Stimulated activated naive CD8-positive, alpha-beta T cell treated with anti-CD3 and anti-CD28 coated beads, Interleukin-15, Interleukin-2, amounts not matched to agents 100 ng/mL and 50 ng/mL, for 24 hours (primary cell): Measurements from ENCODE around the gene HGF.

ENCODE experiments used
- H3K27ac Mint-ChIP-seq: one replicate; pipeline ENCODE4 v1.8.0; 2021; ENCODE audit warnings: mild to moderate bottlenecking, mixed read lengths
- H3K27me3 Mint-ChIP-seq: one replicate; pipeline ENCODE4 v1.8.0; 2021; ENCODE audit warnings: mixed read lengths
- H3K36me3 Mint-ChIP-seq: one replicate; pipeline ENCODE4 v1.8.0; 2021; ENCODE audit warnings: low read depth, mixed read lengths
- H3K4me1 Mint-ChIP-seq: one replicate; pipeline ENCODE4 v1.8.0; 2021; ENCODE audit warnings: low read depth, mixed read lengths
- H3K4me3 Mint-ChIP-seq: one replicate; pipeline ENCODE4 v1.8.0; 2021; ENCODE audit warnings: mild to moderate bottlenecking, mixed read lengths
- H3K9me3 Mint-ChIP-seq: one replicate; pipeline ENCODE4 v1.8.0; 2021; ENCODE audit warnings: mixed read lengths

The HGF gene

GRCh38 chr7:81664304-81664703 lies 105.5 kb downstream of the HGF start:
- no peaks in the 10 kb centered on the region for H3K27me3 Mint-ChIP-seq
- no peaks in the 10 kb centered on the region for H3K4me1 Mint-ChIP-seq
- no peaks in the 10 kb centered on the region for H3K36me3 Mint-ChIP-seq
- H3K27ac Mint-ChIP-seq: no peak overlapping the region
- no peak overlapping the region for H3K4me3 Mint-ChIP-seq
- peaks cover 6% of the 10 kb centered on the region for H3K9me3 Mint-ChIP-seq

DNA sequence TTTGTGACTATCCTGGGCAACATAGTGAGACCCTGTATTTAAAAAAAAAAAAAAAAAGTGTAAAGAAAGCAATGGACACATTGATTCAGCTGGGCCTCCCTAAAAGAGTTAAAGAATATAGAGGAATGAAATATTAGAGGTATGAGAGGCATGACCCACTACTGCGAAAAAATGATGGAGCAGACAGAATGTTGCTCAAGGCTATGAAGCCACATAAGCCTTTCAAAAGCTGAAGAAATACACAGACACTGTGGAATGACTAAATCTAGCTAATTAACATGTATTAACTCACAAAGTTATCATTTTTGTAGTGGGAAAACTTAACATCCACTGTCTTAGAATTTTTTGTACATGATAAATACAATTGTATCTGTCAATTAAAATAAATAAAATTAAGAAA lies 107.3 kb downstream of the HGF start:
- H3K4me1 Mint-ChIP-seq: no peaks in the 10 kb centered on the region
- peaks cover 6% of the 10 kb centered on the region for H3K9me3 Mint-ChIP-seq
- no peak overlapping the region for H3K27ac Mint-ChIP-seq
- no peaks in the 10 kb centered on the region for H3K27me3 Mint-ChIP-seq
- H3K36me3 Mint-ChIP-seq: no peaks in the 10 kb centered on the region
- H3K4me3 Mint-ChIP-seq: no peak overlapping the region

GRCh38 chr7:81659697-81660395 lies 110.0 kb downstream of the HGF start:
- no peak overlapping the region for H3K4me3 Mint-ChIP-seq
- no peaks in the 10 kb centered on the region for H3K36me3 Mint-ChIP-seq
- H3K4me1 Mint-ChIP-seq: no peaks in the 10 kb centered on the region
- peaks cover 15% of the 10 kb centered on the region for H3K9me3 Mint-ChIP-seq
- no peaks in the 10 kb centered on the region for H3K27me3 Mint-ChIP-seq
- H3K27ac Mint-ChIP-seq: no peak overlapping the region

GRCh38 chr7:81657551-81657950 lies 112.3 kb downstream of the HGF start:
- no peaks in the 10 kb centered on the region for H3K27me3 Mint-ChIP-seq
- H3K4me3 Mint-ChIP-seq: no peak overlapping the region
- no peak overlapping the region for H3K27ac Mint-ChIP-seq
- no peaks in the 10 kb centered on the region for H3K4me1 Mint-ChIP-seq
- no peaks in the 10 kb centered on the region for H3K36me3 Mint-ChIP-seq
- peaks cover 20% of the 10 kb centered on the region for H3K9me3 Mint-ChIP-seq

DNA sequence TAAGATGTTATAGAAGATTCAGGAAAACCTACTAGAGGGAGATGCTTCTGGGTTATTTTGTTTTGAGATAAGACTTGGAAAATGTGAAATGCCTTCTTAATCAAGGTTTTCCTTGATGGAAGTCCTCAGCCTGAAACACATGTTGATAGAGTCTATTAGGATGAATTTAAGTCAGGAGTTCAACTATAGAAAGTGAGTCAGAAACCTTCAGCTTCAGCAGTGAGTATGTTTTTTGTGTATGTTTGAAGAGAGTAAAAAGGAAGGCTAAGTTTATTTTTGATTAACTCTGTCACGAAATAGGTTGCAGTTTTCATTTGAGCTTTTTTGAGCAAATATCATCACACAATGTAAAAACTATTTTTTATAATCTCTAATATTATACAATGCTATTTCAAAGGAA lies 114.6 kb downstream of the HGF start:
- Mint-ChIP-seq H3K36me3 (no peaks in the 10 kb centered on the region), H3K9me3 (peaks cover 23% of the 10 kb centered on the region), H3K4me3 (no peak overlapping the region), H3K27me3 (no peaks in the 10 kb centered on the region), H3K27ac (no peak overlapping the region), H3K4me1 (no peaks in the 10 kb centered on the region)

- Mint-ChIP-seq H3K4me1 (no peaks in the 10 kb centered on the region), H3K27ac (no peak overlapping the region), H3K9me3 (peaks cover 23% of the 10 kb centered on the region), H3K4me3 (no peak overlapping the region), H3K27me3 (no peaks in the 10 kb centered on the region), H3K36me3 (no peaks in the 10 kb centered on the region)
These were observed 117.6 kb downstream of the HGF start for GRCh38 chr7:81652225-81652624.
